H1 (cell line): Measurements from ENCODE around the gene TSSK6. TPM values are rescaled to one million over a fixed set of nuclear protein-coding genes. Genes with fewer than 3 reads are reported as not detected.

Experiments
- CTCF ChIA-PET: fragments of 300-600 bp; sonication (Branson Sonifier 250); formaldehyde crosslinking; loops from one replicate; lab custom pipeline; 2021; ENCODE audit not compliant: partially characterized antibody; lab: Charles Lee
- POLR2A ChIA-PET: fragments of 300-600 bp; sonication (Branson Sonifier 250); formaldehyde crosslinking; loops from one replicate; lab custom pipeline; 2021; ENCODE audit warnings: inconsistent platforms; ENCODE audit not compliant: partially characterized antibody; lab: Charles Lee
- DNase-seq, 2 experiments: peaks; one replicate each; pipeline versions ENCODE4 v3.0.0 to v3.0.0-alpha.2; 2010 to 2022; ENCODE audit warnings: low spot score in 2 of 2, low read depth in 1 of 2, mixed read lengths in 1 of 2
- FAIRE-seq: peaks from 2 replicates; lab custom pipeline; 2011; peaks lifted over from hg19 to GRCh38; lab: Jason Lieb, UNC
- H2AFZ ChIP-seq: 2 replicates; pipeline ENCODE4 v1.8.1; 2012; ENCODE audit warnings: low read length, inconsistent platforms
- H2AK5ac ChIP-seq: 2 replicates; pipeline ENCODE4 v1.6.1; 2013; ENCODE audit warnings: low read depth, low read length
- H2BK120ac ChIP-seq: replicated peaks from 2 replicates; pipeline ENCODE3; 2013; ENCODE audit warnings: low read depth, low read length, inconsistent platforms
- H2BK12ac ChIP-seq: 2 replicates; pipeline ENCODE4 v1.6.1; 2013; ENCODE audit warnings: low read depth, low read length
- H2BK15ac ChIP-seq: 2 replicates; pipeline ENCODE4 v1.6.1; 2013; ENCODE audit warnings: low read length
- H2BK20ac ChIP-seq: 2 replicates; pipeline ENCODE4 v1.6.1; 2013; ENCODE audit warnings: low read length
- H2BK5ac ChIP-seq: 2 replicates; pipeline ENCODE4 v1.6.1; 2013; ENCODE audit warnings: low read depth, low read length
- H3K14ac ChIP-seq: 2 replicates; pipeline ENCODE4 v1.6.1; 2013; ENCODE audit warnings: inconsistent platforms; ENCODE audit not compliant: insufficient read length
- H3K18ac ChIP-seq: 2 replicates; pipeline ENCODE4 v1.6.1; 2013; ENCODE audit warnings: low read length; ENCODE audit errors: extremely low read depth
- H3K23ac ChIP-seq: 2 replicates; pipeline ENCODE4 v1.6.1; 2013; ENCODE audit warnings: inconsistent platforms; ENCODE audit not compliant: insufficient read length
- H3K23me2 ChIP-seq: 2 replicates; pipeline ENCODE4 v1.6.1; 2013; ENCODE audit warnings: low read depth, low read length
- H3K27ac ChIP-seq: 2 replicates; pipeline ENCODE4 v1.6.1; 2011; ENCODE audit warnings: low read depth, low read length, inconsistent platforms
- H3K27me3 ChIP-seq, 4 experiments: replicated peaks in 1 of 4; 1 replicate in 1 of 4; 2 replicates in 3 of 4; pipeline versions ENCODE4 v1.6.1 to v1.8.1; 2011 to 2013; ENCODE audit warnings: low read length in 3 of 4, mild to moderate bottlenecking in 3 of 4, inconsistent platforms in 2 of 4, mixed read lengths in 2 of 4, moderate library complexity in 1 of 4; ENCODE audit not compliant: control insufficient read depth in 3 of 4, insufficient read depth in 3 of 4; ENCODE audit errors: extremely low read depth in 1 of 4
- H3K36me3 ChIP-seq, 4 experiments: 2 replicates each; pipeline versions ENCODE4 v1.6.1 to v1.8.1; 2011 to 2013; ENCODE audit warnings: mild to moderate bottlenecking in 4 of 4, low read length in 3 of 4, moderate library complexity in 2 of 4, control low read depth in 1 of 4, inconsistent platforms in 1 of 4; ENCODE audit not compliant: insufficient read depth in 4 of 4, control insufficient read depth in 2 of 4
- H3K4ac ChIP-seq: replicated peaks from 2 replicates; pipeline ENCODE3; 2013; ENCODE audit warnings: low read length, low read depth, mixed read lengths, inconsistent platforms; ENCODE audit not compliant: insufficient read length
- H3K4me1 ChIP-seq, 4 experiments: replicated peaks in 1 of 4; 1 replicate in 1 of 4; 2 replicates in 3 of 4; pipeline versions ENCODE4 v1.6.1 to v1.8.1; 2011 to 2013; ENCODE audit warnings: low read length in 3 of 4, inconsistent platforms in 2 of 4, mixed read lengths in 1 of 4; ENCODE audit not compliant: insufficient read depth in 4 of 4, control insufficient read depth in 3 of 4
- H3K4me2 ChIP-seq, 2 experiments: 2 replicates each; pipeline versions ENCODE4 v1.6.1 to v1.8.1; 2011 to 2013; ENCODE audit warnings: low read depth in 2 of 2, low read length in 2 of 2, control low read depth in 1 of 2, inconsistent platforms in 1 of 2, mild to moderate bottlenecking in 1 of 2; ENCODE audit not compliant: insufficient read depth in 1 of 2
- H3K4me3 ChIP-seq, 4 experiments: fragments of 200-600, 300-600 bp in 1 of 4; sonication (generic), shearing (Covaris generic), sonication (Bioruptor Twin) in 1 of 4; 2 replicates each; pipeline versions ENCODE4 v1.5.1 to v1.8.1; 2011 to 2016; ENCODE audit warnings: low read length in 4 of 4, low read depth in 3 of 4, control low read depth in 2 of 4, inconsistent platforms in 2 of 4, mild to moderate bottlenecking in 2 of 4, mixed read lengths in 1 of 4, moderate library complexity in 1 of 4; ENCODE audit not compliant: insufficient read depth in 2 of 4; ENCODE audit errors: extremely low read depth in 1 of 4
- H3K56ac ChIP-seq: replicated peaks from 2 replicates; pipeline ENCODE3; 2013; ENCODE audit warnings: low read depth, mild to moderate bottlenecking, mixed read lengths, low read length, inconsistent platforms; ENCODE audit not compliant: insufficient read length
- H3K79me1 ChIP-seq: 2 replicates; pipeline ENCODE4 v1.6.1; 2013; ENCODE audit warnings: low read depth, low read length, control low read depth
- H3K79me2 ChIP-seq, 2 experiments: 2 replicates each; pipeline versions ENCODE4 v1.6.1 to v1.8.1; 2012 to 2013; ENCODE audit warnings: low read length in 2 of 2, mild to moderate bottlenecking in 2 of 2, inconsistent platforms in 1 of 2; ENCODE audit not compliant: insufficient read depth in 2 of 2, control insufficient read depth in 1 of 2
- H3K9ac ChIP-seq, 4 experiments: replicated peaks in 1 of 4; 1 replicate in 1 of 4; 2 replicates in 3 of 4; pipeline versions ENCODE4 v1.6.1 to v1.8.1; 2011 to 2013; ENCODE audit warnings: low read depth in 3 of 4, low read length in 3 of 4, control low read depth in 2 of 4, mild to moderate bottlenecking in 2 of 4, moderate library complexity in 2 of 4, inconsistent platforms in 1 of 4; ENCODE audit errors: extremely low read depth in 1 of 4
- H3K9me3 ChIP-seq, 2 experiments: 2 replicates each; pipeline versions ENCODE4 v1.6.1 to v1.8.1; 2012 to 2013; ENCODE audit warnings: mild to moderate bottlenecking in 2 of 2, moderate library complexity in 2 of 2, control low read depth in 1 of 2, inconsistent platforms in 1 of 2, low read depth in 1 of 2, low read length in 1 of 2, mixed read lengths in 1 of 2; ENCODE audit not compliant: insufficient read depth in 2 of 2
- H4K20me1 ChIP-seq, 2 experiments: replicated peaks in 1 of 2; 2 replicates each; pipeline versions ENCODE3 to v1.8.1; 2011 to 2013; ENCODE audit warnings: inconsistent platforms in 2 of 2, low read length in 2 of 2, mild to moderate bottlenecking in 1 of 2; ENCODE audit not compliant: insufficient read depth in 2 of 2, control insufficient read depth in 1 of 2
- H4K5ac ChIP-seq: 2 replicates; pipeline ENCODE4 v1.6.1; 2013; ENCODE audit warnings: low read length, low read depth, mixed read lengths, inconsistent platforms; ENCODE audit not compliant: insufficient read length
- H4K8ac ChIP-seq: 2 replicates; pipeline ENCODE4 v1.8.0; 2013; ENCODE audit warnings: mild to moderate bottlenecking, moderate library complexity, low read length, inconsistent platforms; ENCODE audit not compliant: insufficient read depth; ENCODE audit errors: extremely low read depth
- H4K91ac ChIP-seq: replicated peaks from 2 replicates; pipeline ENCODE3; 2013; ENCODE audit warnings: low read length, mixed read lengths, inconsistent platforms; ENCODE audit not compliant: insufficient read length
- KDM1A ChIP-seq: fragments of 200-600, 300-600 bp; sonication (generic); IDR thresholded peaks from 2 replicates; pipeline ENCODE4 v1.7.1; 2016; ENCODE audit warnings: mild to moderate bottlenecking, low read length, borderline replicate concordance
- WGBS, 2 experiments: shearing (Covaris generic) in 1 of 2; methylation state at CpG; one replicate each; pipeline versions ENCODE4 v1.1.6 to v1.1.7; 2013 to 2015; ENCODE audit warnings: low lambda C conversion rate in 2 of 2, mixed read lengths in 2 of 2, inconsistent platforms in 1 of 2, low coverage in 1 of 2, missing lambda C conversion rate in 1 of 2; ENCODE audit not compliant: insufficient replicate concordance in 2 of 2, insufficient coverage in 1 of 2, insufficient read length in 1 of 2; ENCODE audit errors: extremely low coverage in 1 of 2, missing lambda C conversion rate in 1 of 2; 5-methylcytosine and 5-hydroxymethylcytosine counted together
- polyA plus RNA-seq, 7 experiments: library from polyadenylated mRNA; depleted of rRNA in 3 of 7; stranded (reverse) in 5 of 7; unstranded in 2 of 7; fragments of >200 nt in 5 of 7; fragments of 200-250 nt in 2 of 7; gene quantifications; 1 replicate in 5 of 7; 2 replicates in 1 of 7; 4 replicates in 1 of 7; pipeline versions ENCODE4 v1.2.1 to v1.2.3, GENCODE V29; 2011 to 2013; ENCODE audit warnings: missing spikeins in 2 of 7, mixed read lengths in 2 of 7
- total RNA-seq: library from RNA; stranded (reverse); fragmentation: NEBNext Ultra II Directional; extraction: Animal tissue kit (Norgen Biotek cat#: 25700); gene quantifications from 2 replicates; pipeline ENCODE4 v1.2.1, GENCODE V29; 2021

TSSK6 gene
- total and polyA plus RNA-seq, 2 of the 8 experiments (the other 6 are each of a cell fraction or from before 2014, with no cell fraction given), result 3.6 to 7.8 TPM

DNA sequence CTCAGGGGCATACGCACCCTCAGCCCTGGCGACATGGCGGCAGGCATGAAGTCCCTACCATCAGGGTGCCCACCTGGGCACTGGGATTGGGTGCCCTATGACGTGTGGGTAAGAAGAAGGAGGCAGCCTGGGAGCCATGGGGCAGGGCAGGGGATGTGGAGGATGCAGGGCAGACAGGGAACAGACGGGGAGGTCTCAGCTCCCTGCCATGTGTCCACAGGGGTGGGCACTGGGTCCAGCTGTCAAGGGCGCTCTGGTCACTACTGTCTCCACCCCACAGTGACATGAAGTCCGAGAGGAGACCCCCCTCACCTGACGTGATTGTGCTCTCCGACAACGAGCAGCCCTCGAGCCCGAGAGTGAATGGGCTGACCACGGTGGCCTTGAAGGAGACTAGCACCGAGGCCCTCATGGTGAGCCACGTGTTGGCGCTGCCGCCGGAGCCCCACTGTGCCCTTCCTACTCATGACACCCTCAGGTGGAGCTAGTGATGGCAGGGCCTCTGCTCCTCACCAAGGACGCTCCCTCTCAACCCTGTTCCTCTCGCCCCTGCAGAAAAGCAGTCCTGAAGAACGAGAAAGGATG is 23.2 kb downstream of the TSSK6 start:
- no peak overlapping the region for H3K4me2 ChIP-seq
- ChIA-PET CTCF (interaction anchor here (0.6 to 9.8 kb wide), 18 partner anchors 11 to 971 kb away, joined by 3 to 146 read pairs (median 8); partner anchors contain the start of genes ELL and GATAD2A), POLR2A (no interaction called here)
- H3K18ac ChIP-seq, result no peak overlapping the region
- H3K79me1 ChIP-seq, result peaks cover 12% of the 10 kb centered on the region; the same call in 1 of the 2 replicates
- no peak overlapping the region; the same call in 1 of the 2 replicates for H3K27ac ChIP-seq
- no peak overlapping the region; a peak in 1 of 7 replicates for H3K9ac ChIP-seq
- H3K4me3 ChIP-seq, result no peak overlapping the region
- H3K27me3 ChIP-seq, result no peaks in the 10 kb centered on the region
- no peak overlapping the region for H4K91ac ChIP-seq
- no peak overlapping the region for H3K56ac ChIP-seq
- FAIRE-seq (no peak), DNase-seq (no peak)
- no peak overlapping the region; the same call in 1 of the 2 replicates for H4K8ac ChIP-seq
- H4K20me1 ChIP-seq, result peaks cover 10 to 18% of the 10 kb centered on the region in 2 experiments
- H3K36me3 ChIP-seq, result peaks cover 9 to 31% (median 26%) of the 10 kb centered on the region in 4 experiments; a peak in 7 of 8 replicates
- no peak overlapping the region for H2AFZ ChIP-seq
- no peaks in the 10 kb centered on the region for H3K23me2 ChIP-seq
- WGBS, 2 experiments, result 93% methylated on average over 20 of the region's 21 CpGs; no CpG with 5 or more reads in 1 of the 2 experiments
- peaks cover 0 to 36% of the 10 kb centered on the region in 2 experiments; a peak in 2 of 4 replicates for H3K79me2 ChIP-seq
- no peak overlapping the region for H3K4ac ChIP-seq
- H3K23ac ChIP-seq, result no peak overlapping the region
- peaks cover 11 to 22% (median 15%) of the 10 kb centered on the region in 4 experiments for H3K4me1 ChIP-seq
- H2BK20ac ChIP-seq, result no peak overlapping the region
- no peak overlapping the region for H2BK120ac ChIP-seq
- H3K14ac ChIP-seq, result no peak overlapping the region
- no peaks in the 10 kb centered on the region for H3K9me3 ChIP-seq
- no peak overlapping the region for H2BK12ac ChIP-seq
- no peak overlapping the region for H2AK5ac ChIP-seq
- no peak overlapping the region; the same call in 1 of the 2 replicates for H2BK5ac ChIP-seq
- no peak overlapping the region for H2BK15ac ChIP-seq
- no peak overlapping the region for H4K5ac ChIP-seq
- no peak for TF ChIP-seq KDM1A
